HG02938 (cell line): Measurements from ENCODE around the gene PRCD.
"Not testable (repeated sequence)": the region's sequence is repeated elsewhere in the genome, so short reads cannot be mapped to it uniquely, and the experiment has no call there.

Source experiments
- ATAC-seq: cut with Tn5 transposase; IDR thresholded peaks from one replicate; pipeline ENCODE4 v1.9.1; 2021; ENCODE audit warnings: mild to moderate bottlenecking, moderate library complexity; ENCODE audit not compliant: unreplicated experiment

PRCD gene

GRCh38 chr17:76551685-76552084, 11.8 kb downstream of the PRCD start:
- ATAC-seq: no peak

DNA sequence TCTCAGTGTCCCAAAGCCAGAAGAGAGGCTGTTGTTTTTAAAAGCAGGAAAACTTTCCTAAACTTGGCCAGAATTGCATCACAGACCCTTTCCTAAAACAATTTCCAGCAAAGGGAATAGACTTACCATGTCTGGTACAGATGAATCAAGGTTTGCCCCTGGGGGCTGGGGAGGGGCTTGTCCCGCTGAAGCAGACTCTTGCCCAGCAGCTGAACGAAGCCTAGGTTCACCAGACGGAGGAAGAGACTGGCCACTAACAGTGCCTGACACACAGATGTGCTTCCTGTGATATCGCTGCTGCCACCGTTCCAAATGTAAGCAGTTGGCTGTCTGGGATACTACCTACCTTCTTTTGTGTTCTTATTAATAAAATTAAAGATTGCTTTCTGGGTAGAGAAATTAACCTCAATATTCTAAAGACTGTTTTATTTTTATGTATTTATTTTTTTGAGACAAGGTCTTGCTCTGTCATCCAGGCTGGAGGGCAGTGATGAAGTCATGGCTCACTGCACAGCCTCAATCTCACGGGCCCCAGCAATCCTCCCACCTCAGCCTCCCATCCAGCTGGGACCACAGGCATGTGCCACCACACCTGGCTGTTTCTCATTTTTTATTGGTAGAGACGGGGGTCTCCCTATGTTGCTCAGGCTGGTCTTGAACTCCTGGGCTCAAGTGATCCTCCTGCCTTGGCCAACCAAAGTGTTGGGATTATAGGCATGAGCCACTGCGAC, 13.5 kb downstream of the PRCD start:
- ATAC-seq: no peak

GRCh38 chr17:76554131-76554530, 14.3 kb downstream of the PRCD start:
- ATAC-seq: no peak

DNA sequence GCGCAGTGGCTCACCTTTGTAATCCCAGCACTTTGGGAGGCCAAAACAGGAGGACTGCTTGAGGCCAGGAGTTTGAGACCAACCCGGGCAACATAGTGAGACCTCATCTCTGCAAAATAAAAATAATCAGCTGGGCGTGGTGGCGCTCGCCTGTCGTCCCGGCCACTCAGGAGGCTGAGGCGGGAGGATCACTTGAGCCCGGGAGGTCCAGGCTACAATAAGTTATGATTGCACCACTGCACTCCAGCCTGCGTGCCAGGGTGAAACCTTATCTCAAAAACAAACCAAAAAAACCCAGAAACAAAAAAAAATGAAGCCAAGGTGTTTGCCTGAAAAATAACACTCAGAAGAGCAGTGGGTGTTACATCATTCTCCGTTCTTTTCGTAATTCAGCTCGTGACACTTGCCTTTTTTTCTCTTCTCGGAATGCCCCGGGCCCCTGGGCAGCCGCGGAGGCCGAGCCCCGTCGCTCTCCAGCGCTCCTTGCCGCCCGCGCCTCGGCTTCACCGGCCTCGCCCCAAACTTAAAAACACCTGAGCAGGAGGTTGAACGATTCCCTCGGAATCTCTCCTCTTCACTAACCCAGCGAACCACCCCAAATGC, 17.0 kb downstream of the PRCD start:
- ATAC-seq: peak; percentile 18

DNA sequence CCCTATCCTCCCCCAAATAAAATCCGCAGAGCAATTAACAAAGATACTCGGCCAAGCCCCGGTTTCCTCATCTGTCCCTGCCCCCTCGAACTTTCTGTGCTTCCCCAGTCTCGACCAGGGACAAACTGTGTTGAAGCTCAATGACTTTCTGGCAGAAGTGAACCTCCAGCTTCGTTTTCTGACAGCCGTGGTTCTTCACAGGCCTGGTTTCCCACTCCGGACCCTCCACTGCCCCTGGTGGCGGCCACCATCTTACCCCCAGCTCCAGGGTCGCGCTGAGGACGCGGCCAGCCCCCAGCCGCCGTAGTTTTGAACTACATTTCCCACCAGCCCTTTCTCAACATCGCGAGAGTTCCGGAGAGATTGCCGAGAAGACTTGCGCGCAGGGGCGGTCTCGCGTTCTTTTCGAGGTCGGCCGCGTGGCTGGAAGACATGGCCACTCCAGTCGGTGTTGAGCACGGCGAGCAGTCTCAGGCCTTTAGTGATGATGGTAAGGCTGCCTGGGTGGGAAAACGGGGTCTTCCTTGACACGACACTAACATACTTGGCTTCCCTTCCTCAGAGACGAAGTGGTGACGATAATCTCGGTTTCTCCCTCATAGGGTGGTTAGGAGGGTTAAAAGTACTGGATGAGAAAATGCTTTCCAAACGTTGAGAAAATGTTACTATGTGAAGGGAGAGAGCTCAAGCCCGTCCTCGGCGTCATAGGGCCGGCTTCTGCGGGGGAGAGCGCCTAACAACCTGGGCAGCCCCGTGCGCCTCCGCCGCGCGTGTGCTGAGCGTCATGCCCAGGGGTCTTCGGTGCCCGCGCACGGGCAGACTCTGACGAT, 17.7 kb downstream of the PRCD start:
- peak; percentile 76 for ATAC-seq

- ATAC-seq: no peak
Observed at GRCh38 chr17:76558198-76559095, 18.6 kb downstream of the PRCD start.

DNA sequence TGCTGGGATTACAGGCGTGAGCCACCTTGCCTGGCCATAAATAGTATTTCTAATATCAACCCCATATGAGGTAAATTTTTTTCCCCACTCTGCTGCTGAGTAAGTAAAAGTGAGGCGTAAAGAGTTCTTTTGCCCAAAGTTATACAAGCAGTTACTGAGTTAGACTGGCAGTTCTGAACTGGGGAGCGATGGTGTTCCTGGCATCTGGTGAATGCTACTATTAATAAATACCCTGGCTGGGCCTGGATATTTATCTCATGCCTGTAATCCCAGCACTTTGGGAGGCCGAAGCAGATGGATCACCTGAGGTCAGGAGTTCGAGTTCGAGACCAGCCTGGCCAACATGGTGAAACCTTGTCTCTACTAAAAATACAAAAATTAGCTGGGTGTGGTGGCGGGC, 19.6 kb downstream of the PRCD start:
- not testable (repeated sequence) for ATAC-seq

- ATAC-seq: no peak
Observed at GRCh38 chr17:76560036-76560876, 20.4 kb downstream of the PRCD start.

GRCh38 chr17:76560877-76561221, 21.0 kb downstream of the PRCD start:
- ATAC-seq: no peak

DNA sequence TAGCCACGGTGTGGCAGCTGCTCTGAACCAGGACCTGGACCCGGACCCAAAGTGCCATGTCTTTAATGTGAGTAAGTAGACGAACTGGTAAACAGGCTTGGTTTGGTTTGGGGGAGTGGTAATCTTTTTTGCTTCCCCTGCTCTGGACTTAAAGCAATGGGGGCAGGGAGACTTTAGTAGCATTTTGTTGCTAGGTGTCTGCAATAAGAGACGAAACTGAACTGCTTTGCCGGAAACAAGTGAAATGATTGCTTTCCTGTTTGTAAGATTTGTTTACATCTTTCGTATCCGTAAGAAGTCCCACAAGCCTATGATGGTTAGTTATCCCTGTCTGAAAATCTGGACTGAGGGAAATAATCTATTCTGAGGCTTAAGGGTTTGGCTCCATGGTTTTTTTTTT, 21.5 kb downstream of the PRCD start:
- ATAC-seq: no peak

DNA sequence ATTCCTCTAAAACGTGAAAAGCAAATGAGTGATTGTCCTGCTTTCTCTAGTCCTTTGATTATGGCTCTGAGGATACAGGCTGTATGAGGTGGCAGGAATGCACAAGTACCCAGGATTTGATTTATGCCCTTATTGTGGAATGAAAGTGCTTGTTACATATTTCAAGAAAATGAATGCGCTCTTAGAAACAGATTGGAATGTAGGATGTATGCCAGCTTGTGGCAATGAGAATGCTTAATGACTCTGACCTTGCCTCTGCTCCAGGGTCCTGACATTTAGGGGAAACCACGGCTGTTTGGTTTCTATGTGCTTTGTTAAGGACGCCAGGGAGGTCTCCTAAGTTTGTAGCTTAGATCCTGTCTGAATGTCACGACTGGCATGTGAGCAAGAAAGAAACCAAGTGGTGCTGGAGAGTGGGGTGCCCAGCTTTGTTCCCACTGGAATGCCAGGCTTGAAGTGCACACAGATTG, 22.0 kb downstream of the PRCD start:
- no peak for ATAC-seq

DNA sequence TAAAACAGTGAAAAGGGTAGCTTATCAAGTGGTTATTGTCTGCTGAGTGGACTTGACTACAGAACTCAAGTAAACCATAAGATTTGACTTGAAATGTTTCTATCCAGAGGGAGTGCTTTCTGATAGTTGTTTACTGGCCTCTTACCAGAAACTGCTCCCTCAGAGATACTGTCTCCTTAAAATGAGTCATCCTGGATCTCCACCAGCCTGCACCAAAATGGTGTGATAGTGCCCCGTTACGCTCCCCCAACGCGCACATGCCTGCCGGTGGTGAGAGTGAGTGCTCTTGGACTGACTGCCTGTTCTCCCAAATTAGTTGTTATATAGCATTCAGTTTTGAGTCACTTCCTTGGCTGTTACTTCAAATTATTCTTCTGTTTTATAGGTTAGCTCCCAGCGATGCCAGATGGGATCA, 22.9 kb downstream of the PRCD start:
- ATAC-seq: no peak

GRCh38 chr17:76563359-76563758, 23.5 kb downstream of the PRCD start:
- not testable (repeated sequence) for ATAC-seq

DNA sequence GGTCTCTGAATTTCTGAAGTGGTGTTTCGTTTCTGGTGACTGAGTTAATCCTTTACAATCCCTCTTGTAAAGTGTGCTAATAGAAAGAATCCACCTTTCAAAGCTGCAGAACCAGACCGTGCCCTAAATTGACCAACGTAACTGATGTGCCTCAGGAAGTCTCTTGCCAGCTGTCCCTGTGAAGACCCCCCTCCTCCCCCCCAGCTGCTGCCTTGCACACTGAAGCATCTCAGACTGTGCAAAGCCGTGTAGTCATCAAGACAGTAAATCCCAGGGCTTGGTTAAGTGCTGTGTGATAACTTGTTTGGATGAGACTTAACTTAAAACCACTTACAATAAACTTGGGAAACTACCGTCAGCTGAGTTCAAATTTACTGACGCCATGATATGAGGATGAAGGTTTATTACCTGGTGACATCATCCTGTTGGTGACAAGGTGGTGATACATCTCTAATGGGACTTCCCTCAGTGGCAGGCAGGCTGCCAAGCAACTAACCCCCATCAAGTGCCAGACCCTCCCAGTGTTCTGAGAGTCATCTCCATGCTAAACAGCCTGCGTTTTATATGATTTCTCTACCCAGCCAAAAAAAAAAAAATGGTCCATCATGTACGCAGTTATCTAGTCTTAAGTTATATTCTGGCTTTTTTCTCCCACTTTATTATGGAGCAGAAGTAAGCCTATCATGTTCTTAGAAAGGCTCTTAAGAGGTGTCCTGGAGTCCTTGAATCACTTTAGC, 25.3 kb downstream of the PRCD start:
- ATAC-seq: not testable (repeated sequence)

GRCh38 chr17:76565728-76566612, 26.1 kb downstream of the PRCD start:
- ATAC-seq: no peak

- no peak for ATAC-seq
Observed at GRCh38 chr17:76566613-76566943, 26.7 kb downstream of the PRCD start.

DNA sequence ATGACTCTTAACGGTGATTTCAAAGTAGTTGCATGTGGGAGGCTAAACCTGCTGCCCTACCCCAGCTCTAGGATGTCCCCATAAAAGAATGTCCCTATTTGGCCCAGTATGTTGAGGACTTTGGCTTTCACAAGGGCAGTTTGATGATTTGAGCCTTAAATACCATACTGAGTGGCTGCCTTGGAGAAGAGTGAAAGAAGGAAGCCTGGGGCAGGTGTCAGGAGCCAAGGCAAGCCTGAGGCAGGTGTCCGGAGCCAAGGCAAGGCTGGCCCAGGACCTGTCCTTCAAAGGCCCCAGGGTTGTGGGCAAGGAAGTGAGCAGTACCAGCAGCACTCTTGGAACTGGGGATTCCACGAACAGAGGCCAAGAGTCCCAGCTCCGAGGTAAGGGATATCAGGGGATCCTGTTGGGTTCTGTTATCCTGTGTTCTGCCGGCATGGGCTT, 27.2 kb downstream of the PRCD start:
- no peak for ATAC-seq
